ENCODE measurements around the gene GCFC2. TPM values are rescaled to one million over a fixed set of nuclear protein-coding genes. Genes with fewer than 3 reads are reported as not detected.

GCFC2 gene
- total and polyA plus RNA-seq, 2 of the 13 experiments (the other 11 are each of a cell fraction or from before 2014, with no cell fraction given): 26.8 to 49.0 TPM

- no peaks in the 10 kb centered on the region for H3K9me3 ChIP-seq (ENCODE audit: low read length)
- H3K4me1 ChIP-seq (ENCODE audit: insufficient read depth, low read length): peaks cover 8% of the 10 kb centered on the region
- in situ Hi-C loops (cut with HindIII; ENCODE audit: extremely low pct_ligation_motif_present, low pct_unique_long_range_greater_than_20kb): no loop called here
- no peaks in the 10 kb centered on the region for H3K27me3 ChIP-seq (ENCODE audit: control insufficient read depth in 1 of 2, insufficient read depth in 2 of 2, low read length in 2 of 2)
- no peak for ATAC-seq
- intact Hi-C loops (cut with micrococcal nuclease; ENCODE audit: unreplicated experiment): loop anchor here (10.0 kb wide), 1 partner anchor 885 kb away; no protein-coding TSS in a partner anchor
- FAIRE-seq: no peak
- H3K79me2 ChIP-seq (ENCODE audit: insufficient read depth, low read length): no peaks in the 10 kb centered on the region
- no peak overlapping the region for H2AFZ ChIP-seq (ENCODE audit: low read length)
- WGBS (ENCODE audit: low lambda C conversion rate): 14% methylated on average over 1 of the region's 1 CpG
- no peaks in the 10 kb centered on the region for H4K20me1 ChIP-seq (ENCODE audit: insufficient read depth, low read length)
- POLR2A ChIA-PET: interaction anchor here (1.6 kb wide), 1 partner anchor 9 kb away, joined by 3 read pairs; the partner anchor contains the start of gene GCFC2
- H3K4me2 ChIP-seq (ENCODE audit: low read depth, low read length): no peak overlapping the region
- BruUV-seq (replicated peaks): no TSS peak
- H3K27ac ChIP-seq (ENCODE audit: extremely low read length, insufficient read depth, low read length): no peak overlapping the region
- H3K4me3 ChIP-seq (replicated peaks in 1 of 3; ENCODE audit: insufficient read depth in 1 of 3, low read depth in 2 of 3, low read length in 3 of 3): no peak overlapping the region
- CTCF ChIA-PET (ENCODE audit: low intra/inter-chr PET ratio, low total read pairs): no interaction called here
- no peak overlapping the region for H3K9ac ChIP-seq (ENCODE audit: insufficient read depth, low read depth, low read length)
- DNase-seq (ENCODE audit: low spot score): no peak
- no peaks in the 10 kb centered on the region for H3K36me3 ChIP-seq (replicated peaks in 1 of 2; ENCODE audit: control insufficient read depth in 1 of 2, insufficient read depth in 2 of 2, low read length in 2 of 2)
- TF ChIP-seq EZH2 (conservative IDR thresholded peaks at IDR 0.05; ENCODE audit: low read depth, low read length) (no peak), PHF20 (CRISPR knock-in tag; IDR thresholded peaks at IDR 0.05) (no peak), PPARG (CRISPR knock-in tag; conservative IDR thresholded peaks at IDR 0.05) (no peak), ZSCAN21 (CRISPR knock-in tag; IDR thresholded peaks at IDR 0.05; ENCODE audit: borderline replicate concordance) (no peak), TBL1XR1 (IDR thresholded peaks at IDR 0.05; ENCODE audit: borderline replicate concordance, low read length, partially characterized antibody) (no peak), HDAC2 (CRISPR knock-in tag; IDR thresholded peaks at IDR 0.05) (no peak), ZNF256 (CRISPR knock-in tag; conservative IDR thresholded peaks at IDR 0.05) (no peak), ZNF292 (CRISPR knock-in tag; IDR thresholded peaks at IDR 0.05; ENCODE audit: borderline replicate concordance, low read depth) (no peak), NFIB (CRISPR knock-in tag; IDR thresholded peaks at IDR 0.05; ENCODE audit: borderline replicate concordance) (no peak), KDM4B (CRISPR knock-in tag; IDR thresholded peaks at IDR 0.05) (no peak), PAF1 (CRISPR knock-in tag; IDR thresholded peaks at IDR 0.05) (no peak), ZBTB10 (CRISPR knock-in tag; IDR thresholded peaks at IDR 0.05; ENCODE audit: borderline replicate concordance) (no peak), FOXM1 (CRISPR knock-in tag; IDR thresholded peaks at IDR 0.05) (no peak), NFIC (IDR thresholded peaks at IDR 0.05; ENCODE audit: low read length) (no peak), MLX (CRISPR knock-in tag; IDR thresholded peaks at IDR 0.05) (no peak), ZNF713 (CRISPR knock-in tag; IDR thresholded peaks at IDR 0.05) (no peak)
- TF ChIP-seq, protein P1, sequence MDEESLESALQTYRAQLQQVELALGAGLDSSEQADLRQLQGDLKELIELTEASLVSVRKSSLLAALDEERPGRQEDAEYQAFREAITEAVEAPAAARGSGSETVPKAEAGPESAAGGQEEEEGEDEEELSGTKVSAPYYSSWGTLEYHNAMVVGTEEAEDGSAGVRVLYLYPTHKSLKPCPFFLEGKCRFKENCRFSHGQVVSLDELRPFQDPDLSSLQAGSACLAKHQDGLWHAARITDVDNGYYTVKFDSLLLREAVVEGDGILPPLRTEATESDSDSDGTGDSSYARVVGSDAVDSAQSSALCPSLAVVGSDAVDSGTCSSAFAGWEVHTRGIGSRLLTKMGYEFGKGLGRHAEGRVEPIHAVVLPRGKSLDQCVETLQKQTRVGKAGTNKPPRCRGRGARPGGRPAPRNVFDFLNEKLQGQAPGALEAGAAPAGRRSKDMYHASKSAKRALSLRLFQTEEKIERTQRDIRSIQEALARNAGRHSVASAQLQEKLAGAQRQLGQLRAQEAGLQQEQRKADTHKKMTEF (CRISPR knock-in tag; IDR thresholded peaks at IDR 0.05): no peak
These were observed 8.9 kb upstream of the GCFC2 start for GRCh38 chr2:75719616-75720015.
